GM12891 (cell line): ENCODE results near the gene SPO11.
A peak's percentile ranks its signal among the peaks of the same experiment; 100 is the strongest.

Source experiments
- DNase-seq: peaks from one replicate; pipeline ENCODE4 v3.0.0; 2011; ENCODE audit warnings: low spot score; ENCODE audit not compliant: insufficient read length
- FAIRE-seq: peaks from 2 replicates; lab custom pipeline; 2011; peaks lifted over from hg19 to GRCh38; lab: Jason Lieb, UNC
- PAX5 ChIP-seq: IDR thresholded peaks from 2 replicates; pipeline ENCODE4 v1.6.1; 2011; ENCODE audit warnings: low read length, moderate library complexity, mild to moderate bottlenecking; ENCODE audit not compliant: insufficient read depth, severe bottlenecking
- POLR2A ChIP-seq: IDR thresholded peaks from 2 replicates; pipeline ENCODE4 v1.6.1; 2011; ENCODE audit warnings: low read depth, low read length, control low read depth
- POLR2AphosphoS5 ChIP-seq: IDR thresholded peaks from 2 replicates; pipeline ENCODE4 v1.6.1; 2011; ENCODE audit warnings: low read depth, low read length, control low read depth
- POU2F2 ChIP-seq: IDR thresholded peaks from 2 replicates; pipeline ENCODE4 v1.6.1; 2011; ENCODE audit warnings: low read depth, mild to moderate bottlenecking, control low read depth, low read length, moderate library complexity
- SPI1 ChIP-seq: IDR thresholded peaks from 2 replicates; pipeline ENCODE4 v1.6.1; 2011; ENCODE audit warnings: low read depth, low read length, control low read depth
- TAF1 ChIP-seq: IDR thresholded peaks from 2 replicates; pipeline ENCODE4 v1.6.1; 2011; ENCODE audit warnings: low read depth, low read length, control low read depth

Gene SPO11

DNA sequence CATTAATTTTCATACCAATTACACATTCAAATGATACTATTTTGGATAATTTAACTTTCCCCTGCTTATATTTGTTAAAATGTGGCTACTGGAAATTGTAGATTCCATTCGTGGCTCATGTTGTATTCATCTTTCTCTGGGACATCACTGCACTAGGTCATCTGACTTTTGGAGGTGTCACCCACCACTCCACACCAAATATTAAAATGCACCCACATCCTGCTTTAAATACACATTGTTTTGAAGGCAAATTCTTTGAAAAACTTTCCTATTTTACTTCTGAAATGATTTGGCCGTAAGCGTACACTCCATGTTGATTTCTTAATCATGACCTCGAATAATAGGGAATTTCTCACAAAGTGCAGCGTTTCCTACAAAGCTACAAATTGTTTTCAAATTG, 52.9 kb downstream of the SPO11 start:
- FAIRE-seq (no peak), DNase-seq (no peak)
- no peak for TF ChIP-seq POU2F2
- no peak for TF ChIP-seq PAX5
- TF ChIP-seq POLR2AphosphoS5, result no peak
- no peak for TF ChIP-seq SPI1
- TF ChIP-seq POLR2A, result no peak
- no peak for TF ChIP-seq TAF1

- no peak for DNase-seq
- FAIRE-seq, result no peak
- no peak for TF ChIP-seq TAF1
- no peak for TF ChIP-seq PAX5
- no peak for TF ChIP-seq POLR2AphosphoS5
- TF ChIP-seq SPI1, result no peak
- TF ChIP-seq POLR2A, result no peak
- TF ChIP-seq POU2F2, result no peak
Observed at GRCh38 chr20:57383447-57384347, 54.1 kb downstream of the SPO11 start.

- TF ChIP-seq TAF1, result no peak
- no peak for TF ChIP-seq SPI1
- no peak for TF ChIP-seq POLR2AphosphoS5
- no peak for TF ChIP-seq PAX5
- TF ChIP-seq POLR2A, result no peak
- TF ChIP-seq POU2F2, result no peak
- FAIRE-seq (no peak), DNase-seq (no peak)
Observed at GRCh38 chr20:57384486-57384885, 54.9 kb downstream of the SPO11 start.

GRCh38 chr20:57384953-57385761, 55.6 kb downstream of the SPO11 start:
- DNase-seq (no peak), FAIRE-seq (no peak)
- TF ChIP-seq PAX5 (no peak), SPI1 (no peak), TAF1 (no peak), POLR2A (no peak)

GRCh38 chr20:57385940-57386339, 56.3 kb downstream of the SPO11 start:
- FAIRE-seq (no peak), DNase-seq (no peak)
- TF ChIP-seq POU2F2 (no peak), PAX5 (no peak), TAF1 (no peak), SPI1 (no peak), POLR2A (no peak)

DNA sequence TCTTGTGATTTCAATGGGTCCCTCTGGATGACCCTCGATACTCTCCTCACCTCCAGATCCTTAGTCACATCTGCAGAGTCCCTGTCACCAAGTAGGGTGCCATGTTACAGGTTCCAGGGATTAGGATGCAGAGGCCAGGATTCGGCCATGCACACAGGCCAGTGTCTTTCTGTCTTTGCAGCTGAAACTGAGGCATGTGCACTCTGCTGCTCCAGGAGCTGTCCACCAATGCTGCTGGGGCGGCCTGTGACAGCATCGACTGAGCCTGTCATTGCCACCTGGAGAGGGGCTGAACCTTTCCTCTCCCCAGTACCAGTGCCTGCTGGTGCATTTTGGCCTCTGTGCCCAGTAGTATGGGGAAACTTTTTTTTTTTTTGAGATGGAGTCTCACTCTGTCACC, 57.2 kb downstream of the SPO11 start:
- TF ChIP-seq SPI1 (no peak), TAF1 (no peak), POLR2A (no peak), POU2F2 (no peak)
- no peak for DNase-seq

DNA sequence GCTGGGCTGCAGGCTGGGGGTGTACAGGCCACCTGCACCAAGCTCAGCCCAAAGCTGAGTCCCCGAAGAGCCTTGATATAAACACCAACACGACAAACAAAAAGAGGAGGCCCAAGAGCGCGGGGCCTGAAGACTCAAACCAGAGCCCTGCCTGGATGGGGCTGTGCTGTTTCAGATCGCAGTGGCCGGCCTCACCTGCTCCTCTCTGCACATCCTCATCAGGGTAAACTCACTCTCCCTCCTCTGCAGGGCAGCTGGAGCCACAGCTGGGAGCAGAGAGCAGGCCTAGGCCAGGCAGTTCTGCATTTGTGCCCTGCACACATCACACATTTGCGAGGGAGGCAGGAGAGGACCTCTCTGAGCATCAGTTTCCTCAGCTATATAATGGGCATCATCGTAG, 57.9 kb downstream of the SPO11 start:
- no peak for TF ChIP-seq POLR2AphosphoS5
- no peak for TF ChIP-seq POLR2A
- no peak for TF ChIP-seq PAX5
- TF ChIP-seq SPI1, result no peak
- TF ChIP-seq TAF1, result no peak
- TF ChIP-seq POU2F2, result no peak
- DNase-seq, result no peak
- FAIRE-seq, result no peak

More for the DNA sequence above, 57.2 kb downstream of the SPO11 start:
- FAIRE-seq, result no peak

DNA sequence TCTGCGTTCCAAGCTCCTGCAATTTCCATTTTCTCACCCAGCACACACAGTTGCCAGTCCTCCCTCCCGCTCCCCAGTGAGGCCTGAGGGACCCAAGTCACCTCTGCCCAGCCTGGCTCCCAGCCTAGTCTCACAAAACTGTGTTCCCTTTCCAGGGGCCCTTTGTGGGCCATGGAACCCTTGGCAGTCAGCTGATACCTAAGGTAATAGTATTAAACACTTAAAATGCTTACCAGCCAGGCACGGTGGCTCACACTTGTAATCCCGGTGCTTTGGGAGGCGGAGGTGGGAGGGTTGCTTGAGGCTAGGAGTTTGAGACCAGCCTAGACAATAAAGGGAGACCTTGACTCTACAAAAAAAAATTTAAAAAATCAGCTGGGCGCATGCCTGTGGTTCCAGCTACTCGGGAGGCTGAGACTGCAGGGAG, 58.4 kb downstream of the SPO11 start:
- DNase-seq, result no peak
- TF ChIP-seq POLR2AphosphoS5, result no peak
- no peak for TF ChIP-seq TAF1
- TF ChIP-seq POU2F2, result no peak
- TF ChIP-seq POLR2A, result no peak
- no peak for FAIRE-seq

- FAIRE-seq, result peak; percentile 60
- no peak for DNase-seq
- 0 out of 2 replicates have a peak, but pooled peaks have one; percentile 22 for TF ChIP-seq POU2F2
- TF ChIP-seq PAX5, result no peak
- 0 out of 2 replicates have a peak, but pooled peaks have one; percentile 32 for TF ChIP-seq POLR2A
Observed at GRCh38 chr20:57388953-57389694, 59.5 kb downstream of the SPO11 start.
